ENCODE measurements around the gene GJA9. TPM values are rescaled to one million over a fixed set of nuclear protein-coding genes. Genes with fewer than 3 reads are reported as not detected.

The GJA9 gene
- under 0.01 TPM in 1 of 2 replicates, not detected in the other for total RNA-seq

DNA sequence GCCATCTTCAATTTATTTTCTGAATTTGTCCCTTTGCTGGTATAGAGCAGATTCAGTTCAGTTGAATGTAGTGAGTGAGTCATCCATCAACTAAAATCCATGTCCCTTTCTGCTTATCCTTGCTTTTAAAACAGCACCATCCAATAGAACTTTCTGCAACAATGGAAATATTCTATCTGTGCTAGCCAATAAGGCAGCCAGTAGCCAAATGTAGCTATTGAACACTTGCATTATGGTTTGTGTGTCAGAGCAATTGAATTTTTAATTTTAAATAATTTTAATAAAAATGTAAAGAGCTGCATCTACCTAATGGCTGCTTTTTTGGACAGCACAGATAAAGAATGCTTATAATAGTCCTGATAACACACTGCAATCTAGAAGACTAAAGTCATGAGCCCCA, at the start of gene GJA9:
TSS of gene GJA9 (minus strand) at position 101 of the 400 bp plus-strand sequence. CDS start 5,489 bp downstream, outside the sequence.

DNA sequence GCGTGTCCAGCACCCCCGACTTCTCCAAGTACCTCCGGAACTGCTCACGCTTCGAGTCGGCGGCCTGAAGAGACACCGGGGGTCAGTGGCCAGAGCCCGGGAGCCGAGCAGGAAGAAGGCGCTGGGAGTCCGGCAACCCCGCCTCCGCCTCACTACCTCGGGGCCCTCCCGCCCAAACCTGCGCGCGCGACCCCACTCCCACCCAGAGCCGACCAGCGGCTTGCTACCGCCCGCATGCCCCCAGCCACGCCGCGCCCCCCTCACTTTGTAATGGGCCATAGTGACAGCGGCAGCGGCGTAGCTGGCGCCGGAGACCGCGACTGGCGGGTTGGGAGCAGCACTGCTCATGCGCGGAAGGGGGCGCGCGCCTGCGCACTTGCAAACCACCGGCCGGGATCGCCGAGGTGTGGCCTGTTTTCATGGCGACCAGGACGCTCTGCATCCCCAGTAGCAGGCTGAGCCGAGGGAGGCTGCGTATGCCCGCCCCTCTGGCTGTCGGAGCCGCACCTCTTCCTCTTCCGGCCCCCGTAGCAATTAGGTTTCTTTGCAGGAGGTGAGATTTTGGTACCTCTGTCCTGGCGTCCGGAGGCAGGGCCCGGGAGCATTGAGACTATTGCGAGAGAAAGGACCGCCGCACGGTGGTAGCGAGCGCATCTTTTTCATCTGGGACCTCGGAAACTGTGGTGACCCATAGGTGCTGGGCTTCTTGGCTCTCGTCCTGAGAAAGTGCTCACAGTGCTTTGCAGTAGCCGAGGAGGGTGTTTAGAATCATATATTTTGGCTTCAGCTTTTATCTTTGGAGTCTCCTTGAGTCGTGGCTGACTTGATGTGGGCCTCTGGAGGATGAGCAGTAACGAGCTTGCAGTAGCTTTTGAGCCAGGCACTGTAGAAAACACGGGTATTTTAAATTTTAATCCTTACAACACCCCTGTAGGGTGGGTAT, 8.1 kb downstream of the GJA9 start, which contains the start of gene MYCBP:
TSS of gene MYCBP (minus strand) at position 322 of the 943 bp plus-strand sequence. CDS start at position 279, 43 bp downstream.

DNA sequence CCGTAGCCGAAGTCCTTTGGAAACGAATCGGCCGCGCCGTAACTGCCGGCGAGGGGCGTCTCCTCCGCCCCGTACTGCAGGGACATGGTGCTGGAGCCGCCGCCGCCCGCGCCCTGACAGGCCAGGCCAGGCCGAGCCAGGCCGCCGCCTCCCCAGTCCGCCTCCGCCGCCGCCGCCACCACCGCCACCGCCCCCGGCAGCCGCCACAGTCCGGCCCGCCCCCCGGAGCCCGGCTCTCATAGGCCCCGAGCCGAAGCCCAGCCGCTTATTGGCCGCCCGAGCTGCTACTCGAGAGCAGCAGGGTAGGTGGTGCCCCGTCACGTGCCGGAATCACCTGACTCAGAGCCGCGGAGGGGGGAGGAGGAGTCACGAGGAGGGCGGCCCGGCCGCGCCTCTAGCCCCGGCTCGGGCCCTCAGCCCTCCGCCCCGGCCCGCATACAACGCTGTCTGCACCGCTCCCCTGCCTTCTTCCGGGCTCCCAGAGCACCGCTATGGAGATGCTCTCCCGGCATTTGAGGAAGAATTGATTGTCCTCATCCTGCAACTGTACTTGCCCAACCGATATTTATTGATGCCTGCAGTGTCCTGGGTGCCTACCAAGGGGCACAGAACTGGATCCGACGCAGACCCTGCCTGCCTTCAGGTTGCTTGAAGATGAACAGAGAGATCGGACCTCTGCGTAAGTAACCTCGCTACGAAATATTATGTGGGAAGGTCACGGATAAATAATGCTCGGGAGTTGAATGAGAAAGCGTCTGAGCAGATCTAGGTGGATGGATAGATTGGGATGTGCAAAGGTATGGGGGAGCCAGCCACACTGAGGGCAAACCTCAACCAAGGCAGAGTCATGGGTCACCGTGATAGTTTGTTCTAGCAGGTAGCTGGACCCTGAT, 21.6 kb downstream of the GJA9 start, which contains the start of gene RRAGC:
TSS of gene RRAGC (minus strand) at position 212 of the 893 bp plus-strand sequence. CDS start at position 86, 126 bp downstream.

Small RNAs within 50 kb of the gene (small RNA-seq; reads per million reads assigned to genes)
- not detected for gene GJA9-MYCBP
- not detected for gene RNU6-605P

Other genes starting within 250 kb of the GJA9 start
- 20.5 and 25.4 TPM in 2 replicates for gene RRAGC, start 21.8 kb downstream of the GJA9 start, total RNA-seq
- 6.6 and 10.0 TPM in 2 replicates for gene MYCBP, start 8.2 kb downstream of the GJA9 start, total RNA-seq
- gene RHBDL2, start 60.2 kb upstream of the GJA9 start, total RNA-seq, result 0.37 and 0.39 TPM in 2 replicates
- 27.6 and 49.5 TPM in 2 replicates for gene AKIRIN1, start 109.7 kb upstream of the GJA9 start, total RNA-seq
- 175 and 309 TPM in 2 replicates for gene NDUFS5, start 144.8 kb upstream of the GJA9 start, total RNA-seq

Measured in subcutaneous preadipocyte (primary cell).